Hematopoietic multipotent progenitor cell treated with erythropoietin and hydrocortisone succinate and interleukin-3 and kit ligand, for 15 days (in vitro differentiated cells): ENCODE data around the gene NFYC.
A peak's percentile ranks its signal among the peaks of the same experiment; 100 is the strongest.

Experiments used
- DNase-seq: peaks from one replicate; pipeline ENCODE4 v3.0.0-alpha.2; 2015; ENCODE audit warnings: low spot score

The NFYC gene

DNA sequence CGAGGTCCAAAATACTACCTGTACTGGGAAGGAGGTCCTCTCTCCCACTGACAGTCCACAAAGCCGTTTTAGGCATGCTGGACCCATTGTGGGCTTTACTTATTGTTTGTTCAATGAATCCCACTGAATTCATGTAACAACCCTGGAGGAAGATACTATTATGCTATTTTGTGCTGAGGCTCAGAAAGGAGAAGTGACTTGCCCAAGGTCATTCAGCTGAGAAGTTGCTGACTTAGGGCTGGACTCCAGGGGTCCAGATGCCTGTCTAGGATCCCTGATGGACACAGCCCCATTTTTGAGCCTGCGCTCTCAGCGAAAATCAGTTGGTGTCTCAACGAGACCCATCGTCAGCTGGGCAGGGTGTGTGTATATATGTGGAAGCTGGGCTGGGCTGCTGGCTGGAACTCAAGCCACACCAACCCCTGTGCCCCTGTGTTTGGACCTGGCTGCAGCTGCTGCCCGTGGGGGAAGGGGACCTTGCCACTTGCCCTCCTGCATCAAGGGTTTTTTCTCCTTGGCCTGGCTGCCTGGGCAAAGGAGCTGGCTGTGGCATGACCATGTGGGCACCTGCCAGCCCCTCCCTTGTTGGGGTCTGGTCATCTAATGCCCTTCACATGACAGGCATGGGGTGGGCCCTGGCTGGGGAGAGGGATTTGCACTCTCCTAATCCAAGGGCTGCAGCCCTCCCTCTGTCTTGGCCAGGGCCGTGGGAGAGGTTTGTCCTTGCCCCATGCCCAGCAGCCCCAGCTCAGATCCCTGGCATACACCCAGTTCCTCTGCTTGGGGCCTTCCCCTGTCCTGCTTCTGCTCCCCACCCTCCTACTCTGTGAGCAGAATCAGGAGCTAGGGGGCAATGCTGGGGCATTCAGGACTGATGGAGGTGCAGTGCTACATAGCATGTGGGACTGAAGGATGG, 107.1 kb downstream of the NFYC start:
- no peak for DNase-seq

DNA sequence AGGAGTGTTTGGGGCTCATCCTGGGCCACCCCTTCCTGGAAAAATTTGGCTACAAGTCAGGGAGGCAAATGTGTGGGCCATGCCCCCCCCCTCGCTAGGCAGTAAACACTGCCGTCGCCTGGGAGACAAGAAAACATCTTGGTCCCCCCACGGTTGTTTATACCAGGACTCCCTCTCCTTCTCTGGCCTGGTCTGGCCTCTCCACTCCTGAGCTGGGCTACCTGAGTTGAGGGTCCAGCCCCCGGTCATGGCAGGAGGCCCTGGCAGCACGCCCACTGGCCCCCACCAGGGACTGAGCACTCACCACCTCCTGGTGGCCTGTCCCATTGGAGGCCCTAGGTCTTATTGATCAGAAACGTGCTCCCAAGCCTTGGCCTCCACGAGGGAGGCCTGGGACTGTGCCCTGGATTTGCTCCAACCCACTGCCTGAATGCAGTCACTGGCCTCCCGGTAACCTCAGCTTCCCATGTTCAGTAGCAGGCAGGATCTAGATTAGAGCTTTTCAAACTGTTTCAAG, 107.9 kb downstream of the NFYC start:
- DNase-seq: no peak

DNA sequence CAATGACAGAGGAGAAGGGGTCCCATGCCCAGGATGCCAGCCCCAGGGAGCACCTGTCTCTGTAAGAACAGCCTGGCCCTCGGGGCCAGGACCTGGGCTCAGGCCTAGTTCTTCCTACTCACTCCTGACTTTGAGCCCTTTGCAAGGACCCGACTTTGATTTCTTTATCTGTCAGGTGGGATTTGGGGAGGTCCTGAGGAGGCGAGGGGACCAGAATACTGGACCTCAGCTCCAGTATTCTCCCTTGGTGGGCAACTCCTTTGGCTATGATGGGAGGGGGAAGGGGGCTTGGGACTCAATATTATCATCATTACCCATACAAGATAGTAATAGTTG, 110.2 kb downstream of the NFYC start:
- no peak for DNase-seq

DNA sequence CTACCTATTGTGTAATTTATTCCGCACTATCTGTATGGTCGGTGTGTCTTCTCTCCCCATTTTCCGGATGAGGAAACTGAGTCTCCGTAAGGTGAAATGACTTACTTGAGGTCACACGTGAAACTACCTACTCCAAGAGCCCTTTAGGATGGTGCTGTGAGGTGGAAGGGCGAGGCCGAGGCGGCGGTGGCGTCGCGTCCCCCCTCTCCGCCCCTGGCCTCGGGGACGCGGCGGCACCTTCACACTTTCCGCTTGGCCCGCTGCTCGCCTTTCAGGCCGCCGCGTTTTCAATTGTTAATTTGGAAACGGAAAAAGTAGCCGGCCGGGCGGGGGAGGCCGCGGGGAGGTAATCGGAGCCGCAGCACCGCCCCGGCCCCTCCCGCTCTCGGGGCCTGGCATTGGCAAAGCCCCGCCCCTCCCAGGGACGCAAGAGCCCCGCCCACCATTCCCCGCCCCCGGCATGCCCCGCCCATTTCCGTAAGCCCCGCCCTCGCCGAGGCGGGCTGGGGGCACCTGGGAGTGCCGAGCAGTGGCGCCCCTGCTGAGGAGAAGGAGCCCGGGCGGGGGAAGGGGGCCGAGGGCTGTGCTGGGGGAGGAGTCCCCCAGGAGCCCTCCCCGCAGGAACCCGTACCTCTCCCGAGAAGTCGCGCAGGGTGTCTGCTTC, 110.7 kb downstream of the NFYC start:
- DNase-seq: peak; percentile 88

DNA sequence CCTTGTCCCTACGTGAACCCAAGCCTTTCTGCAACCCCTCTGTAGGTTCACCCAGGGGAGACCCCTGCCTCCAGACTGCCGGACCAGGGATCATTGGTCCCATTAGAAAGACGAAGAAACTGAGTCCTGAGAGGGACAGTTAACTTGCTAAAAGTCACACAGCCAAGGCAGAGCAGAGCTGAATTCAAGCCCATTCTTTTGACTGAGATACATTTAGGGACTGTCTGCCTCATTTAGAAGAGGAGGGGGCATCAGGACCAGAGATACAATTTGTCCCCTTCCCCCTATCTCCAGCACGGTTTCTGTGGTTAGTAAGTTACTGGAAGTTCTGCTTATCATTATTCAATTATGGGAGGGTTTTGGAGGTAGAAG, 111.2 kb downstream of the NFYC start:
- DNase-seq: no peak

DNA sequence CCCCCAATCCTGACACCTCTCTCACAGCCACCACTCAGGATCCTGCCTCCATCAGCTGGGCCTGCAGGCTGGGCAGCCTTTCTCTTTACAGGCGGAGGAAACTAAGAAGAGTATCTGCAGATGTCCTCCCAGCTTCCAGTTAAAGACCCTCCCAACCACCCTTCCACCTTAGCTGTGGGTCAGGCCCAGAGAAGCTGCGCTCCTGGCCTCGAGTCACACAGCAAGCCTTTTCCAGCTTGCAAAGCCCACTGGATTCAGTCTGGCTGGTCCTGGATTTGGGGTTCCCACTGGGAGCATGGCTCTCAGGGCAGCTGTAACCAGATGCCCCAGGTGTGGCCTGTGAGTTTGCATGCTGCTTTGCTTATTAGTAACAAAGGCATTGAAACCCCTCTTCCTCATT, 111.9 kb downstream of the NFYC start:
- DNase-seq: no peak

DNA sequence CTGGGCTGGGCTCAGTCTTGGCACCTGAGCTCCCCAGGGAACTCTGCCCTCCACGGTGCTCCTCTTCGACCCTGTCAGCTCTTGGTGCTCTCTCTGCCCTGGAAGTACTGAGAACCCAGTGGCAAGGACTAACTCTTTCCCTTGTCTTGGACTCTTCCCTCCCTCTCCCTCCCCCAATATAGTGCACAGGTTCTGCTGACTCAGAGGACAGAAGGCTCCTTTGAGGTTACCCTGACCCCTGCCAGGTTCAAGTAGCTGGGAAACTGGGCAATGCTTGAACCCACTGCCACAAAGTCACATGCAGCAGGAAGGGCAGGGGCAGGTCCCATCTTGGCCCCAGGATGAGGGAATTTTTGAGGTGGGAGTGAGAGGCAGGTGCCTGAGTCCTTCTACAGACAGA, 112.4 kb downstream of the NFYC start:
- DNase-seq: no peak

DNA sequence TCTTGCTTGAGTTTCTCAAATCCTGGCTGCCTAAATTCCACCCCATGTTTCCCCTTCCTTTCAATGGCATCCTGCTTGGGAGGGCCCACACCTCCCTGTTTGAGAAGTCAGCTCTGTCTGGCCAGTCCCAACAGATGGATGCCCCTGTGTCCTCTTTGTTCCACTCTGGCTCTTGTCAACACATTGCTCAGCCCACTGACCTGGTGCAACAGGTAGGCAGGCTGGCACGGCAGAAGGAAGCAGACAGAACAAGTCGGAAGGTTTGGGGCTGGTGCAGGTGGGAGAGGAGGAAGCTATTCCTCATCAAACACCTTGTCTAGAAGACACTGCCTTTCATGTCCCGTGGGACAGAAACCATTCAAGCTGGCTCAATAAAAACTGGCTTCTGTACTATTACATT, 114.7 kb downstream of the NFYC start:
- no peak for DNase-seq

DNA sequence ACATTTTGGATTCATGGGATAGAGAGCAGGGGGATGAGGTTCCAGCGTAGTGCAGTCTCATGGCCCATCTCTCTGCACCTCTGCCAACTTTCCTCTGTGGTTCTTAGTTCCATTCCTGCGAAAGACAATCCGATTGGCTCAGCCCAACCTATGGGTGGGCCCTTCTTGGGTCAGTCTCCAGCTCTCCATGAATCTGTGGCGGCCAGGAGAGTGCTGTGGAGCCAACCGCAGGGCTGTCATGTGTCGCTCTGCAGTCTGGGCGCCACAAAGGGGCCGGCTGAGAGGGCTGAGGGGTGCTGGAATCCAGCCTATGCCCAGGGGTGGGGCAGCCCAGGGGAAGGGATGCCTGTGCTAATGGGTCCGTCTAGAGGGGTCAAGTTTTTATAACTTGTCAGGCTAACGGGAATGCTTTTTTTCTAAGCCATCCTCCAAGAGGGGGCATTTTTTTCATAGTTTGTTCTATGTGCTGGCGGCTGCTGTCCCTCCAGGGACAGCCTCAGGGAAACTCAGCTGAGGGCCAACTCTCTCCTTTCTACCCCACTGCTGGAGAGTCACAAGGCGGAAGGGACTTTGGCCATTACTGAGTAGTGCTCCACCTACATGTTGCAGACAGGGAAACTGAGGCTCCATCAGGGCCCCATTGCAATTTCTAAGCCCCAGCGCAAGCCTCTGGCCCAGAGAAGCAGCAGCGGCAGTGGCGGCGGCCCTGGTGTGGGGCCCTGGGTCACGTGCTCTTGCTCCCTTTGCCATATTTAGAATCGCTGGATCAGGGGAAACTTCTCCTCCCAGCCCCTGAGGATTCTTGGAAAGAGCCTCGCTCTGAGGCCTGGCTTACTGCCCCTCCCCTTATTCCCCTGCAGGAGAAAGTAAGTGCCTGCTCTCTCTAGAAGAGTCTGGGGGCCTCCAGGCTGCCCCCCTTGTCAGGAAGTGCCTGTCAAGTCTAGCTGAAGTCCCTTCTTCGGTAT, 115.5 kb downstream of the NFYC start:
- DNase-seq: no peak

DNA sequence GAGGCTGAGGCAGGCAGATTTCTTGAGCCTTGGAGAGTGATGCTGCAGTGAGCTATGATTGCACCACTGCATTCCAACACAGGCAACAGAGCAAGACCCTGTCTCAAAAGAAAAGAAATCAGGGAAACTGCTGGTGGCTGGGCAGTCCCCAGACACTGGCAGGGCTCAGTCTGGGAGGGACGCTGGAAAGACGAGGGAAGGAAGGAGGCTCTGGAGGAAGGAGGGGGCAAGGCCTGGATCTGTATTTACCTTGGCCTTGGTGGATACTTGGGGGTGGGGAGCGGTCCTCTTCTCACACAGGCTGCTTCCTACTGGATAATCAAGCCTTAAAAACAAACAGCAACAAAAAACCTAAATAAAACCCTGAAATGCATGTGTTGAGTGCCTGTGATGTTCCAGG, 116.5 kb downstream of the NFYC start:
- no peak for DNase-seq

DNA sequence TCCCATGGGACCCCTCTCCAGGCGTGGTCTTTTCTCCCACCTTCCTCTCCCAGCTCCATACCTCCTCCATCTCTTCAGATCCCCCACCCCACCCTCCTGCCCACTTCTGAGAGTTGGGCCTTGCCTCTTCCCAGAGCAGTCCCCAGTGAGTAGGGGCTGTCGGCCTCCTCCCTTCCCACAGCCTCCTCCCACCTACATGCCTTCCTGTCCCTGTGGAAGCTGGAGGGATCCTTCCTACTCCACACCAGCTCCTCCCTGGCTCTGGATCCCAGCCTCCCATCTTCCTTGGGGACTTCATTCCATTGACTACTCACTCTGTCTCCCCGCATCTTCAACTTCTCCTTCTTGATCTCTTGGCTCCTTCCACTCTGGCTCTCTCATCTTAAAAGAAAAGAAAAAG, 116.9 kb downstream of the NFYC start:
- no peak for DNase-seq

DNA sequence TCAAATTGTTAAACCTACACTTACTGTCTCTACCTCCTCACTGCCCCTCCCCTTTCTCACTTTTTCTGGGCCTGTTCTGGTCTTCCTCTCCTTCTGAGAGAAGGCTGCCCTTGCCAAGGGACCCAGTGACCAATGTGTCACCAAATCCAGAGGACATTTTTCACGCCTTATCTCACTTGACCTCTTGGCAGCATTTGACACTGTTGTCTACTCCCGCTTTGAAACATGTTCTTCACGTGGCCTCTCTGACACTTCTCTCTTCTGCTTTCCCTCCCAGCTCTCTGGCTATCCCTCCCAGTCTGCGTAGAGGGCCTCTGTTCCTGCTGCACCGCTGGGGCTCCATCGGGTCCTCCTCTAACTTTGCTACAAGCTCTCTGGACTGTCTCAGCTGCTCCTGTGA, 117.4 kb downstream of the NFYC start:
- no peak for DNase-seq

DNA sequence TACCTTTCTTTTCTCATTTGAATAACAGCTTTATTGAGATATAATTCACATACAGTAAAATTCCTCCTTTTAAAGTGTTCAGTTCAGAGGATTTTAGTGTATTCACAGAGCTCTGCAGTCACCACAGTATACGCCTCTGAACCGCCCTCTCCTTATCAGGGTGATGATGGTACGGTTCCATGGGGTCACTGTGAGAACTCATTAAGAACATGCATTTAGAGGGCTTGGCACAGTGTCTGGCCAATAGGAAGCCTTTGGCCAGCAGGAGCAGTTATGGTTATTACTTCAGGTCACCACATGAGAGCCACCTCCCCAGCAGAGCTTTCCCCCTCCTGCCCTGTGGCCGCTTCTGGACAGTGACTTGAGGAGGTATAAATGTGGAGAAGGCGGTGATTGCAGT, 119.4 kb downstream of the NFYC start:
- DNase-seq: peak; percentile 48

DNA sequence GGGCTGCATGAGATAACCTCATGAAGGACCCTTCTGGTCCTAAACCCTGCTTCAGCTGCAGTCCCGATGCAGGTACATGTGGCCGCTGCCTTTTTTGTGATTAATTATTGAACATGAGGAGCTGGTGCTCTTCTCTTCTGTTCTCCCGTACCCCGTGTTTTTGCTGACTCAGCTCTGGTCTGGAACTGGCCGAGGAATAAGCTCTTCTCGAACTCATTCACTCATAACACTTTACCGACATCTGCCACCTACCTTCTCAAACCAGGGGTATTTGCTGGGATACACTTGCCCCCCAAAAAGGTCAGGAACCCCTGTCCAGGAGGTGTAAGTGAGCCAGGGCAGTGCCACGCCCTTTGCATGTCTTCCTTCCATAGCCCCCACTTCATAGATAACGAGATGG, 123.9 kb downstream of the NFYC start:
- no peak for DNase-seq

DNA sequence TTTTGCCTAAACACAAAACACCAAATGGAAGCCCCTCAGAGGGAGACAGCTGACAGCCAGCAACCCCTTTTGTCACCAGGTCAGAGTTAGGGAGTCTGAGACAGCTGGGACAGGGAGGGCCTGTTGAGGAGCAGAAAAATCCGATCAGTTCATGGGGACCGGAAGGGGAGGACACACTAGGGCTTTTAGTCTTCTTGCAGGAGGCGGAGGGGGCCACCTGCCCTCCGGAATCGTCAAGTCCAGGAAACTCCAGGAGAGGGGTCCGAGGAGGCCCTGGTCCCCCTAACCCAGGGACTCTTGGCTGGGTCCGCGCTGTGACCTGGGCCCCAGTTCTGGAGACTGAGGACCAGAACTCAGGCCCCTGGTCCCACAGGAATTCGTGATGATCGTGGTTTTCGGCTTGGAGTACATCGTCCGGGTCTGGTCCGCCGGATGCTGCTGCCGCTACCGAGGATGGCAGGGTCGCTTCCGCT, 126.3 kb downstream of the NFYC start:
- no peak for DNase-seq

DNA sequence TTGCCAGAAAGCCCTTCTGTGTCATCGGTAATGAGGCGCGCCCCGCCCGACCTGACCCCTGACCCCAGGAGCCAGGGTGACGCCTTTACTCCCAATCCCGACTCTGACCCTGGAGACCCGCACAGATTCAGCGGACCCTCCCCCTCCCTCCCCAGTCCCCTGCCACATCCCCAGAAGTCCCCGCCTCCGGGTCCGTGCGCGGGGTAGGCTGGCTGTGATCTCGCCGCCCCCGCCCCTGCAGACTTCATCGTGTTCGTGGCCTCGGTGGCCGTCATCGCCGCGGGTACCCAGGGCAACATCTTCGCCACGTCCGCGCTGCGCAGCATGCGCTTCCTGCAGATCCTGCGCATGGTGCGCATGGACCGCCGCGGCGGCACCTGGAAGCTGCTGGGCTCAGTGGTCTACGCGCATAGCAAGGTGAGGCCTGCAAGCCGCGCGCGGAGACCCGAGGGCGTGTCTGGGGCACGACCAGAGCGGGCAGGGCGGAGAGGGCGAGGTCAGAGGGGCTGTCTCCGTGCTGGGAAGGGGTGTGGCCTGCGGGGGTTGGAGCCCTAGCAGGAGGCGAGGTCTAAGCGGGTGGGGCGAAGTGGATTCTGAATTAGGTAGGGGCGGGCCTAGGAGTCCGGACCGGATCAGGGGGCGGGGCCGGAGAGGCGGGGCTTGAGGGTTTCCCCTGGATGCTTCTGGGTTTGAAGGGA, 126.9 kb downstream of the NFYC start:
- DNase-seq: peak; percentile 94

DNA sequence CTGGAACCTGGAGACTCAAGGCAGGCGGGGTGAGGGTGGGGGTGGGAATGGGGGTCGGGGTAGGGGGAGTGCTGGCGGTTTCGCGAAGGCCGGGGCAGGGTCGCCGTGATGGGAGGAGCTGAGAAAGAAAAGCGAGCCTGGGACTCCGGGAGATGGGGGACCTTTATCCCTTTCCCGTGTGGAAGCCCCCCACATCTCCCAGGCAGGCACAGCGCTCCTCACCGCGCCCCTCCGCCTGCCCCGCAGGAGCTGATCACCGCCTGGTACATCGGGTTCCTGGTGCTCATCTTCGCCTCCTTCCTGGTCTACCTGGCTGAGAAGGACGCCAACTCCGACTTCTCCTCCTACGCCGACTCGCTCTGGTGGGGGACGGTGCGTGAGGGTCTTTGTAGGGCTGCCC, 127.6 kb downstream of the NFYC start:
- DNase-seq: no peak

DNA sequence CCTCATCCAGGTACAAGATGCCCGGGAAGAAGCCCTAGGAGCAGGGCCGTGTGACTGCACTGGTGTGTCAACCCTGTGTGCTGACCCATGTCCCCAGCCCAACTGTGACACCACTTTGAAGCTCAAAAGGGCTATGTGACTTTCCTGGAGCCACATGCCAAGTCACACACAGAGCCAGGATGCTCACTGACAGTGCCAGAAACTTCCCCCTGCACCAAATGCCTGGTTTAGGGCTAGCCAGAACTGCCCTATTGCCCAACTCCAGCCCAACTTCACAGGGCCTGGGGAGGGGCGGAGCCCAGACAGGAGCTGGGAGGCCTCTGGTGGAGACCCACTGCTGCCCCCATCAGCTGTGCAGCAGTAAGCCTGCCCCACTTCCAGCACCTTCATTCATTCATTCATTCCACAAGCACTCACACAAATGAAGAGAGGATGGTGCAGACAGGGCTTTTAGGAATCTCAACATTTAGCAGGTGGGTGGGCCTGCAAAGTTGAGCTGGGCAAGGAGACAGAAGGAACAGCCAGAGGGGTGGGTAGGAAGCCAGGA, 128.8 kb downstream of the NFYC start:
- peak; percentile 64 for DNase-seq
